GM23338 (cell line): ENCODE measurements around the gene ZNF394. TPM values are rescaled to one million over a fixed set of nuclear protein-coding genes. Genes with fewer than 3 reads are reported as not detected.

Experiments used
- ATAC-seq: fragments of 200-7000 bp; cut with Tn5 transposase; 3 replicates; pipeline ENCODE4 v1.9.1; 2020
- DNase-seq: peaks from one replicate; pipeline ENCODE4 v3.0.0-alpha.2; 2015; ENCODE audit warnings: low spot score
- H2AFZ ChIP-seq: fragments of 200-600 bp; sonication (generic); 2 replicates; pipeline ENCODE4 v1.8.0; 2016; ENCODE audit warnings: antibody characterized with exemption, mild to moderate bottlenecking, moderate library complexity
- H3F3A ChIP-seq: fragments of 200-600 bp; sonication (generic); replicated peaks from 2 replicates; pipeline ENCODE4 v1.8.0; 2017; ENCODE audit warnings: antibody characterized with exemption, mixed run types, low read depth
- H3K27ac ChIP-seq: fragments of 200-600 bp; sonication (generic); 2 replicates; pipeline ENCODE4 v1.6.1; 2016; ENCODE audit warnings: low read depth
- H3K27me3 ChIP-seq: fragments of 200-600 bp; sonication (generic); 2 replicates; pipeline ENCODE4 v1.8.0; 2016; ENCODE audit warnings: mild to moderate bottlenecking, mixed run types, moderate library complexity; ENCODE audit not compliant: insufficient read depth
- H3K36me3 ChIP-seq: fragments of 200-600 bp; sonication (generic); 2 replicates; pipeline ENCODE4 v1.8.0; 2016; ENCODE audit warnings: mild to moderate bottlenecking; ENCODE audit not compliant: insufficient read depth
- H3K4me1 ChIP-seq: fragments of 200-600 bp; sonication (generic); 2 replicates; pipeline ENCODE4 v1.8.0; 2016; ENCODE audit warnings: mild to moderate bottlenecking, moderate library complexity; ENCODE audit not compliant: insufficient read depth
- H3K4me2 ChIP-seq: fragments of 200-600 bp; sonication (generic); 2 replicates; pipeline ENCODE4 v1.7.1; 2017; ENCODE audit warnings: mixed run types
- H3K4me3 ChIP-seq: fragments of 200-600 bp; sonication (generic); 2 replicates; pipeline ENCODE4 v1.6.1; 2016; ENCODE audit warnings: mixed run types
- H3K79me2 ChIP-seq: fragments of 200-600 bp; sonication (generic); replicated peaks from 2 replicates; pipeline ENCODE4 v1.8.0; 2017; ENCODE audit warnings: mild to moderate bottlenecking; ENCODE audit not compliant: insufficient read depth
- H3K9me2 ChIP-seq: fragments of 200-600 bp; sonication (generic); 2 replicates; pipeline ENCODE4 v1.8.0; 2017; ENCODE audit not compliant: insufficient read depth
- H4K20me1 ChIP-seq: fragments of 200-600 bp; sonication (generic); replicated peaks from 2 replicates; pipeline ENCODE4 v1.8.0; 2017; ENCODE audit warnings: mild to moderate bottlenecking; ENCODE audit not compliant: insufficient read depth
- H3K27ac Mint-ChIP-seq: 2 replicates; pipeline ENCODE4 v1.8.0; 2020; ENCODE audit warnings: inconsistent platforms, mild to moderate bottlenecking, moderate library complexity, mixed read lengths
- H3K27me3 Mint-ChIP-seq: 3 replicates; pipeline ENCODE4 v1.8.0; 2022; ENCODE audit warnings: low read depth, mild to moderate bottlenecking, moderate library complexity, mixed read lengths, inconsistent platforms; ENCODE audit not compliant: insufficient read depth, poor library complexity
- H3K36me3 Mint-ChIP-seq: 3 replicates; pipeline ENCODE4 v1.8.0; 2021; ENCODE audit warnings: low read depth, mild to moderate bottlenecking, inconsistent platforms, moderate library complexity, mixed read lengths
- H3K4me1 Mint-ChIP-seq: 3 replicates; pipeline ENCODE4 v1.8.0; 2020; ENCODE audit warnings: mild to moderate bottlenecking, inconsistent platforms, mixed read lengths
- H3K4me3 Mint-ChIP-seq: 3 replicates; pipeline ENCODE4 v1.8.0; 2021; ENCODE audit warnings: moderate library complexity, mild to moderate bottlenecking, inconsistent platforms, mixed read lengths
- H3K9me3 Mint-ChIP-seq: 3 replicates; pipeline ENCODE4 v1.8.0; 2020; ENCODE audit warnings: moderate library complexity, mild to moderate bottlenecking, inconsistent platforms, mixed read lengths
- CREB1 ChIP-seq: fragments of 250-450 bp; sonication (Bioruptor Pico); IDR thresholded peaks from 2 replicates; pipeline ENCODE4 v1.5.0; 2020; ENCODE audit warnings: low read depth, mild to moderate bottlenecking, moderate library complexity
- EZH2 ChIP-seq: fragments of 200-600 bp; sonication (generic); IDR thresholded peaks from one replicate; pipeline ENCODE4 v1.8.0; 2017; ENCODE audit warnings: antibody characterized with exemption, mild to moderate bottlenecking, low read depth; ENCODE audit not compliant: unreplicated experiment
- EZH2phosphoT487 ChIP-seq: fragments of 200-600 bp; sonication (generic); IDR thresholded peaks from one replicate; pipeline ENCODE4 v1.8.1; 2018; ENCODE audit warnings: antibody characterized with exemption; ENCODE audit not compliant: unreplicated experiment
- JUNB ChIP-seq: IDR thresholded peaks from one replicate; pipeline ENCODE4 v1.6.1; 2016; ENCODE audit warnings: antibody characterized with exemption; ENCODE audit not compliant: unreplicated experiment
- POLR2AphosphoS5 ChIP-seq: IDR thresholded peaks from 2 replicates; pipeline ENCODE4 v1.6.1; 2016; ENCODE audit warnings: antibody characterized with exemption, low read depth
- STAT1 ChIP-seq: IDR thresholded peaks from one replicate; pipeline ENCODE4 v1.6.1; 2016; ENCODE audit warnings: antibody characterized with exemption; ENCODE audit not compliant: unreplicated experiment
- ZNF114 ChIP-seq: fragments of 250-450 bp; sonication (Bioruptor Pico); IDR thresholded peaks from 2 replicates; pipeline ENCODE4 v1.5.0; 2020; ENCODE audit warnings: mild to moderate bottlenecking, moderate library complexity
- ZNF331 ChIP-seq: fragments of 250-450 bp; sonication (Bioruptor Pico); IDR thresholded peaks from 2 replicates; pipeline ENCODE4 v1.5.0; 2020; ENCODE audit warnings: low read depth, mild to moderate bottlenecking, moderate library complexity
- polyA plus RNA-seq: library from polyadenylated mRNA; unstranded; fragments of >200 nt; fragmentation: Nextera tagmentation; extraction: Ambion mirVana; gene quantifications from 2 replicates; pipeline ENCODE4 v1.2.1, GENCODE V29; 2016
- total RNA-seq: library from RNA; depleted of rRNA; stranded (reverse); fragments of >200 nt; shearing (Covaris generic); gene quantifications from 2 replicates; pipeline ENCODE4 v1.2.3, GENCODE V29; 2014
- TF ChIP-seq, protein P1 (sequence below): IDR thresholded peaks from 2 replicates; pipeline ENCODE4 v1.6.1; 2016; ENCODE audit warnings: antibody characterized with exemption
- TF ChIP-seq, protein P2 (sequence below): IDR thresholded peaks from one replicate; pipeline ENCODE4 v1.6.1; 2018; ENCODE audit warnings: antibody characterized with exemption; ENCODE audit not compliant: unreplicated experiment
- TF ChIP-seq, protein P3 (sequence below): fragments of 250-450 bp; sonication (Bioruptor Pico); IDR thresholded peaks from 2 replicates; pipeline ENCODE4 v1.5.0; 2020; ENCODE audit warnings: mild to moderate bottlenecking, moderate library complexity

ZNF394 gene
- total and polyA plus RNA-seq, 2 experiments from 2014 or later = 12.6 to 26.9 TPM

DNA sequence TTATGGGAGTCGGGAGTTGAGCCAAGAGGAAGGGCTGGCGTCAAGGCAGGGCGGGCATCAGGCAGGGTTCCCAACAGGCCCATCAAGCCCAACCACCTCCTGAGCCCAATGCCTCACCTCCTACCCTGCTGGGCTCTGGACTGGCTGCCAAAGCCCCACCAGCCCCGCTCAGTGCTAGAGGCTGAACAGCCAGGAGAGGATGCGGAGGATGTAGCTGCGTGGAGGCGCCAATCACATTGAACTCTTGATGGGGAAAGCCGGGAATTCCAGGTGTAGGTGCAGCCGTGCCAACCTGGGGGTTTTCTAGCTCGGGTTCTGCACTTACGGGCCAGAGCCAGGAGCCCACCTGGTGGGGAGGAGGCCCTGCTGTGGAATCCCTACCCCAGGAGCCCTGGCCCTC lies 47.0 kb downstream of the ZNF394 start:
- no peak for ATAC-seq
- no peak overlapping the region for H2AFZ ChIP-seq
- no peak overlapping the region for H3K4me3 ChIP-seq
- no peaks in the 10 kb centered on the region for H3K4me1 ChIP-seq
- no peaks in the 10 kb centered on the region for H3K4me1 Mint-ChIP-seq
- H3K4me2 ChIP-seq = no peak overlapping the region
- no peak overlapping the region for H3K27ac ChIP-seq
- H3K9me2 ChIP-seq = no peaks in the 10 kb centered on the region
- no peak overlapping the region for H3K4me3 Mint-ChIP-seq
- H3K27me3 ChIP-seq = no peaks in the 10 kb centered on the region
- H3K27me3 Mint-ChIP-seq = peaks cover 24% of the 10 kb centered on the region
- peaks cover 16% of the 10 kb centered on the region for H3K36me3 ChIP-seq
- H4K20me1 ChIP-seq = peaks cover 10% of the 10 kb centered on the region
- H3K27ac Mint-ChIP-seq = no peak overlapping the region
- TF ChIP-seq, protein P1, sequence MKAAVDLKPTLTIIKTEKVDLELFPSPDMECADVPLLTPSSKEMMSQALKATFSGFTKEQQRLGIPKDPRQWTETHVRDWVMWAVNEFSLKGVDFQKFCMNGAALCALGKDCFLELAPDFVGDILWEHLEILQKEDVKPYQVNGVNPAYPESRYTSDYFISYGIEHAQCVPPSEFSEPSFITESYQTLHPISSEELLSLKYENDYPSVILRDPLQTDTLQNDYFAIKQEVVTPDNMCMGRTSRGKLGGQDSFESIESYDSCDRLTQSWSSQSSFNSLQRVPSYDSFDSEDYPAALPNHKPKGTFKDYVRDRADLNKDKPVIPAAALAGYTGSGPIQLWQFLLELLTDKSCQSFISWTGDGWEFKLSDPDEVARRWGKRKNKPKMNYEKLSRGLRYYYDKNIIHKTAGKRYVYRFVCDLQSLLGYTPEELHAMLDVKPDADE = no peak
- TF ChIP-seq CREB1 = no peak
- TF ChIP-seq JUNB = no peak
- TF ChIP-seq EZH2phosphoT487 = no peak
- no peak for TF ChIP-seq EZH2
- TF ChIP-seq STAT1 = no peak
- TF ChIP-seq, protein P2, sequence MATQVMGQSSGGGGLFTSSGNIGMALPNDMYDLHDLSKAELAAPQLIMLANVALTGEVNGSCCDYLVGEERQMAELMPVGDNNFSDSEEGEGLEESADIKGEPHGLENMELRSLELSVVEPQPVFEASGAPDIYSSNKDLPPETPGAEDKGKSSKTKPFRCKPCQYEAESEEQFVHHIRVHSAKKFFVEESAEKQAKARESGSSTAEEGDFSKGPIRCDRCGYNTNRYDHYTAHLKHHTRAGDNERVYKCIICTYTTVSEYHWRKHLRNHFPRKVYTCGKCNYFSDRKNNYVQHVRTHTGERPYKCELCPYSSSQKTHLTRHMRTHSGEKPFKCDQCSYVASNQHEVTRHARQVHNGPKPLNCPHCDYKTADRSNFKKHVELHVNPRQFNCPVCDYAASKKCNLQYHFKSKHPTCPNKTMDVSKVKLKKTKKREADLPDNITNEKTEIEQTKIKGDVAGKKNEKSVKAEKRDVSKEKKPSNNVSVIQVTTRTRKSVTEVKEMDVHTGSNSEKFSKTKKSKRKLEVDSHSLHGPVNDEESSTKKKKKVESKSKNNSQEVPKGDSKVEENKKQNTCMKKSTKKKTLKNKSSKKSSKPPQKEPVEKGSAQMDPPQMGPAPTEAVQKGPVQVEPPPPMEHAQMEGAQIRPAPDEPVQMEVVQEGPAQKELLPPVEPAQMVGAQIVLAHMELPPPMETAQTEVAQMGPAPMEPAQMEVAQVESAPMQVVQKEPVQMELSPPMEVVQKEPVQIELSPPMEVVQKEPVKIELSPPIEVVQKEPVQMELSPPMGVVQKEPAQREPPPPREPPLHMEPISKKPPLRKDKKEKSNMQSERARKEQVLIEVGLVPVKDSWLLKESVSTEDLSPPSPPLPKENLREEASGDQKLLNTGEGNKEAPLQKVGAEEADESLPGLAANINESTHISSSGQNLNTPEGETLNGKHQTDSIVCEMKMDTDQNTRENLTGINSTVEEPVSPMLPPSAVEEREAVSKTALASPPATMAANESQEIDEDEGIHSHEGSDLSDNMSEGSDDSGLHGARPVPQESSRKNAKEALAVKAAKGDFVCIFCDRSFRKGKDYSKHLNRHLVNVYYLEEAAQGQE = no peak
- TF ChIP-seq, protein P3, sequence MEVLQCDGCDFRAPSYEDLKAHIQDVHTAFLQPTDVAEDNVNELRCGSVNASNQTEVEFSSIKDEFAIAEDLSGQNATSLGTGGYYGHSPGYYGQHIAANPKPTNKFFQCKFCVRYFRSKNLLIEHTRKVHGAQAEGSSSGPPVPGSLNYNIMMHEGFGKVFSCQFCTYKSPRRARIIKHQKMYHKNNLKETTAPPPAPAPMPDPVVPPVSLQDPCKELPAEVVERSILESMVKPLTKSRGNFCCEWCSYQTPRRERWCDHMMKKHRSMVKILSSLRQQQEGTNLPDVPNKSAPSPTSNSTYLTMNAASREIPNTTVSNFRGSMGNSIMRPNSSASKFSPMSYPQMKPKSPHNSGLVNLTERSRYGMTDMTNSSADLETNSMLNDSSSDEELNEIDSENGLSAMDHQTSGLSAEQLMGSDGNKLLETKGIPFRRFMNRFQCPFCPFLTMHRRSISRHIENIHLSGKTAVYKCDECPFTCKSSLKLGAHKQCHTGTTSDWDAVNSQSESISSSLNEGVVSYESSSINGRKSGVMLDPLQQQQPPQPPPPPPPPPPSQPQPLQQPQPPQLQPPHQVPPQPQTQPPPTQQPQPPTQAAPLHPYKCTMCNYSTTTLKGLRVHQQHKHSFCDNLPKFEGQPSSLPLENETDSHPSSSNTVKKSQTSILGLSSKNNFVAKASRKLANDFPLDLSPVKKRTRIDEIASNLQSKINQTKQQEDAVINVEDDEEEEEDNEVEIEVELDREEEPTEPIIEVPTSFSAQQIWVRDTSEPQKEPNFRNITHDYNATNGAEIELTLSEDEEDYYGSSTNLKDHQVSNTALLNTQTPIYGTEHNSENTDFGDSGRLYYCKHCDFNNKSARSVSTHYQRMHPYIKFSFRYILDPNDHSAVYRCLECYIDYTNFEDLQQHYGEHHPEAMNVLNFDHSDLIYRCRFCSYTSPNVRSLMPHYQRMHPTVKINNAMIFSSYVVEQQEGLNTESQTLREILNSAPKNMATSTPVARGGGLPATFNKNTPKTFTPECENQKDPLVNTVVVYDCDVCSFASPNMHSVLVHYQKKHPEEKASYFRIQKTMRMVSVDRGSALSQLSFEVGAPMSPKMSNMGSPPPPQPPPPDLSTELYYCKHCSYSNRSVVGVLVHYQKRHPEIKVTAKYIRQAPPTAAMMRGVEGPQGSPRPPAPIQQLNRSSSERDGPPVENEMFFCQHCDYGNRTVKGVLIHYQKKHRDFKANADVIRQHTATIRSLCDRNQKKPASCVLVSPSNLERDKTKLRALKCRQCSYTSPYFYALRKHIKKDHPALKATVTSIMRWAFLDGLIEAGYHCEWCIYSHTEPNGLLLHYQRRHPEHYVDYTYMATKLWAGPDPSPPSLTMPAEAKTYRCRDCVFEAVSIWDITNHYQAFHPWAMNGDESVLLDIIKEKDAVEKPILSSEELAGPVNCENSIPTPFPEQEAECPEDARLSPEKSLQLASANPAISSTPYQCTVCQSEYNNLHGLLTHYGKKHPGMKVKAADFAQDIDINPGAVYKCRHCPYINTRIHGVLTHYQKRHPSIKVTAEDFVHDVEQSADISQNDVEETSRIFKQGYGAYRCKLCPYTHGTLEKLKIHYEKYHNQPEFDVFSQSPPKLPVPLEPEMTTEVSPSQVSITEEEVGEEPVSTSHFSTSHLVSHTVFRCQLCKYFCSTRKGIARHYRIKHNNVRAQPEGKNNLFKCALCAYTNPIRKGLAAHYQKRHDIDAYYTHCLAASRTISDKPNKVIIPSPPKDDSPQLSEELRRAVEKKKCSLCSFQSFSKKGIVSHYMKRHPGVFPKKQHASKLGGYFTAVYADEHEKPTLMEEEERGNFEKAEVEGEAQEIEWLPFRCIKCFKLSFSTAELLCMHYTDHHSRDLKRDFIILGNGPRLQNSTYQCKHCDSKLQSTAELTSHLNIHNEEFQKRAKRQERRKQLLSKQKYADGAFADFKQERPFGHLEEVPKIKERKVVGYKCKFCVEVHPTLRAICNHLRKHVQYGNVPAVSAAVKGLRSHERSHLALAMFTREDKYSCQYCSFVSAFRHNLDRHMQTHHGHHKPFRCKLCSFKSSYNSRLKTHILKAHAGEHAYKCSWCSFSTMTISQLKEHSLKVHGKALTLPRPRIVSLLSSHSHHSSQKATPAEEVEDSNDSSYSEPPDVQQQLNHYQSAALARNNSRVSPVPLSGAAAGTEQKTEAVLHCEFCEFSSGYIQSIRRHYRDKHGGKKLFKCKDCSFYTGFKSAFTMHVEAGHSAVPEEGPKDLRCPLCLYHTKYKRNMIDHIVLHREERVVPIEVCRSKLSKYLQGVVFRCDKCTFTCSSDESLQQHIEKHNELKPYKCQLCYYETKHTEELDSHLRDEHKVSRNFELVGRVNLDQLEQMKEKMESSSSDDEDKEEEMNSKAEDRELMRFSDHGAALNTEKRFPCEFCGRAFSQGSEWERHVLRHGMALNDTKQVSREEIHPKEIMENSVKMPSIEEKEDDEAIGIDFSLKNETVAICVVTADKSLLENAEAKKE (CRISPR knock-in tag) = no peak
- TF ChIP-seq ZNF114 (CRISPR knock-in tag) = no peak
- no peak for TF ChIP-seq ZNF331
- TF ChIP-seq POLR2AphosphoS5 = no peak
- no peak for DNase-seq
- peaks cover 6% of the 10 kb centered on the region; the same call in 1 of the 2 replicates for H3K79me2 ChIP-seq
- H3F3A ChIP-seq = peaks cover 28% of the 10 kb centered on the region
- no peaks in the 10 kb centered on the region for H3K9me3 Mint-ChIP-seq
- H3K36me3 Mint-ChIP-seq = peaks cover 92% of the 10 kb centered on the region
